Measurements from ENCODE around the gene WFDC13.
"Not testable (repeated sequence)": the region's sequence is repeated elsewhere in the genome, so short reads cannot be mapped to it uniquely, and the experiment has no call there.

WFDC13 gene

GRCh38 chr20:45701873-45702272 is at the start of gene WFDC13:
Gene WFDC13 (plus strand): TSS chr20:45702038. CDS start chr20:45702124, 86 bp downstream.
- DNase-seq (ENCODE audit: low read depth in 3 of 3) = no peak

GRCh38 chr20:45657038-45657437 is 44.8 kb upstream of the WFDC13 start:
- DNase-seq (ENCODE audit: low read depth in 3 of 3) = not testable (repeated sequence)

- DNase-seq (ENCODE audit: low read depth in 3 of 3) = no peak
Observed at GRCh38 chr20:45670139-45670538, 31.7 kb upstream of the WFDC13 start, which contains the start of gene WFDC11. Gene WFDC11 (minus strand): TSS chr20:45670239. CDS start chr20:45650600, 19,639 bp downstream.

GRCh38 chr20:45672765-45673164 is 29.1 kb upstream of the WFDC13 start:
- DNase-seq (ENCODE audit: low read depth in 3 of 3) = no peak

- DNase-seq (ENCODE audit: low read depth in 3 of 3) = no peak
Observed at GRCh38 chr20:45679650-45680049, 22.2 kb upstream of the WFDC13 start.

- no peak for DNase-seq (ENCODE audit: low read depth in 3 of 3)
Observed at GRCh38 chr20:45685896-45686295, 15.9 kb upstream of the WFDC13 start.

- not testable (repeated sequence) for DNase-seq (ENCODE audit: low read depth in 3 of 3)
Observed at GRCh38 chr20:45693346-45693745, 8.5 kb upstream of the WFDC13 start.

GRCh38 chr20:45695496-45695895 is 6.3 kb upstream of the WFDC13 start:
- no peak for DNase-seq (ENCODE audit: low read depth in 3 of 3)

- no peak for DNase-seq (ENCODE audit: low read depth in 3 of 3)
Observed at GRCh38 chr20:45701104-45701503, 734 bp upstream of the WFDC13 start.

GRCh38 chr20:45704969-45705637 is 3.3 kb downstream of the WFDC13 start, which contains the start of gene WFDC10B:
Gene WFDC10B (minus strand): TSS chr20:45705019. CDS start chr20:45685992, 19,027 bp downstream.
- DNase-seq (ENCODE audit: low read depth in 3 of 3) = no peak

GRCh38 chr20:45716141-45716688 is 14.4 kb downstream of the WFDC13 start:
- DNase-seq (ENCODE audit: low read depth in 3 of 3) = not testable (repeated sequence)

GRCh38 chr20:45722047-45722446 is 20.2 kb downstream of the WFDC13 start, which contains the start of gene SPINT4:
Gene SPINT4 (plus strand): TSS chr20:45722347. CDS start chr20:45722368, 21 bp downstream.
- DNase-seq (ENCODE audit: low read depth in 3 of 3) = no peak

- DNase-seq (ENCODE audit: low read depth in 3 of 3) = no peak
Observed at GRCh38 chr20:45725134-45725533, 23.3 kb downstream of the WFDC13 start.

- no peak for DNase-seq (ENCODE audit: low read depth in 3 of 3)
Observed at GRCh38 chr20:45727044-45727443, 25.2 kb downstream of the WFDC13 start.

- DNase-seq (ENCODE audit: low read depth in 3 of 3) = no peak
Observed at GRCh38 chr20:45732199-45732598, 30.4 kb downstream of the WFDC13 start.

- DNase-seq (ENCODE audit: low read depth in 3 of 3) = no peak
Observed at GRCh38 chr20:45735552-45735951, 33.7 kb downstream of the WFDC13 start.

GRCh38 chr20:45735988-45736387 is 34.1 kb downstream of the WFDC13 start:
- DNase-seq (ENCODE audit: low read depth in 3 of 3) = no peak

GRCh38 chr20:45742596-45742995 is 40.8 kb downstream of the WFDC13 start:
- no peak for DNase-seq (ENCODE audit: low read depth in 3 of 3)

GRCh38 chr20:45745015-45745414 is 43.2 kb downstream of the WFDC13 start:
- no peak for DNase-seq (ENCODE audit: low read depth in 3 of 3)

GRCh38 chr20:45751721-45752120 is 49.9 kb downstream of the WFDC13 start:
- no peak for DNase-seq (ENCODE audit: low read depth in 3 of 3)

GRCh38 chr20:45752746-45753145 is 50.9 kb downstream of the WFDC13 start:
- DNase-seq (ENCODE audit: low read depth in 3 of 3) = no peak

GRCh38 chr20:45758096-45758495 is 56.3 kb downstream of the WFDC13 start:
- no peak for DNase-seq (ENCODE audit: low read depth in 3 of 3)
